A204.1 (cell line): ENCODE data around the gene ELFN2.
"Not testable (repeated sequence)": the region's sequence is repeated elsewhere in the genome, so short reads cannot be mapped to it uniquely, and the experiment has no call there.

ENCODE experiments used
- FAIRE-seq: peaks from 2 replicates; lab custom pipeline; 2012; peaks lifted over from hg19 to GRCh38; lab: Jason Lieb, UNC

Gene ELFN2

DNA sequence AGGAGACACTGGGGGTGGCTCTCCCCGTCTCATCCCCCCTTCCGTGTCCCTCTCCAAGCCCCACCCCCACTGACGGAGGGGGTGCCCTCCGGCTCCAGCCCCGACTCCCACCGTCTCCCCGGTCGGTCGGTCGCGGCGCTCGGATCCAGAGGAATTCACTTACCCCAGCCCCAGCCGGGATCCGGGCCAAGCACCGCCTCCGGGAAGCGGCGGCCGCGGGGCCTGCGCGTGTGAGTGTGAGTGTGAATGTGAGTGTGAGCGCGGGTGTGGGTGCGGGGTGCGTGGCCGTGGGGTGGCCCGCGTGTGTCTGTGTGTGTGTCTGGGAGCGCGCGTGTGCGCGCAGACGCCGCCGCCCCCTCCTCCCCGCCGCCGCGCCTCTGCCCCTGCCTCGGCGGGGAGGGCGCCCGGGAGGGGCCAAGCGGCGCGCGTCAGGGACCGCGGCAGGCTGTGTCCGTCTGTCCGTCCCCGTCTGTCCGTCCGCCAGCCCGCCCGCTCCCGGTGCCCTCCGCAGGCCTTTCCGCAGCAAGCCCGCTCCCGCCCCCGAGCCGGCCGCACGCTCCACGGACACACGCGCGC is at the start of gene ELFN2:
Gene ELFN2 (minus strand): TSS at position 345 of the 576 bp plus-strand sequence. CDS start 51,945 bp downstream, outside the sequence.
- no peak for FAIRE-seq

GRCh38 chr22:37476389-37477329 is 49.4 kb upstream of the ELFN2 start:
- FAIRE-seq = no peak

- no peak for FAIRE-seq
These were observed 47.3 kb upstream of the ELFN2 start for GRCh38 chr22:37474447-37475090.

DNA sequence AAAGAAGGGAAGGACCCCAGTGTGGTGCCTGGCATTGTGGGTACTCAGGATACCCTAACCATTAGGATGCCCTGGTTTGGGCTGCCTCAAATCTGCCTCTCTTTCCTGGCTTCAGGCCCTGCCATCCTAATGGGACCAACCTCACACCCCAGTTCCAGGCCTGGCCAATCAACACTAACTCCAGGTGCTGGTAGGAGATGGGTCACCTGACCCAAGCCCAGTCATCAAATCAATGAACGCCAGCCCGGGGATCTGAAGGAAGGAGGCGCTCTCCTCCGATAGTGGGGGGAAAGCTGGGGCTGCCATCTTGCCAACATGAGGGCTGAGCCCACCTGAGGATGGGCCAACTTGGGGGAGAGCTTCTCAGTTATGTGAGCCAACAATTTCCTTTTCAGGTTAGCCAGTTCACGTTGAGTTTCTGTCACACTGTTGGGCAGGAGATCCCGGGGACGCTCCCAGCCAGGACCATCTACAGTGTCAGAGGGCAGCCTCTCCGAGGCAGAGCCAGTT is 46.2 kb upstream of the ELFN2 start:
- no peak for FAIRE-seq

DNA sequence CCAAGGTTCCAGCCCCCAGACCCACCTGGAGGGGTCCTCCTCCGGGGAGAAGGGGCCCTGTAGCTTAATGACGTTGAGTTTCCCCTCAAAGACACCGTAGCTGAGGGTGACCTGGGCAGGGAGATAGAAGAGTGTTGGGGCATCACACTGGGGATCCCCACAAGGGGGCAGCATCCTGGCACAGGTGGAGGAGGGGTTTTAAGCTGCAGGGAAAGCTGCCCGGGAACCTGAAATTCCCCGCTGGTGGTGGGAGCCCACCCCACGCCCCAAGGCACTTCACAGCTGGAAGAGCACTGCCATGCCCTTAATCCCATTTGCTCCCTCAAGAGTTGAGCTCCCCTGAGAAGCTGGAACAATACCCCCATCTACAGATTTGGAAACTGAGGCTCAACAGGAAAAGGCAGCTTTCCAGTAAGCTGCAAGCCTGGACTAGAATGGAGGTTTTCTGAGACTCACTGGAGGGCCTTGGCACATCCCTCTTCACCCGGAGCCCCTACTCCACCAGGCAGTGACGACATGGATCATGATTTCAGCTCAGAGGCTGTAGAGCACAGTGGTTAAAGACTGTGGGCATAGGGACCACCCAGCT is 45.2 kb upstream of the ELFN2 start:
- FAIRE-seq = no peak

DNA sequence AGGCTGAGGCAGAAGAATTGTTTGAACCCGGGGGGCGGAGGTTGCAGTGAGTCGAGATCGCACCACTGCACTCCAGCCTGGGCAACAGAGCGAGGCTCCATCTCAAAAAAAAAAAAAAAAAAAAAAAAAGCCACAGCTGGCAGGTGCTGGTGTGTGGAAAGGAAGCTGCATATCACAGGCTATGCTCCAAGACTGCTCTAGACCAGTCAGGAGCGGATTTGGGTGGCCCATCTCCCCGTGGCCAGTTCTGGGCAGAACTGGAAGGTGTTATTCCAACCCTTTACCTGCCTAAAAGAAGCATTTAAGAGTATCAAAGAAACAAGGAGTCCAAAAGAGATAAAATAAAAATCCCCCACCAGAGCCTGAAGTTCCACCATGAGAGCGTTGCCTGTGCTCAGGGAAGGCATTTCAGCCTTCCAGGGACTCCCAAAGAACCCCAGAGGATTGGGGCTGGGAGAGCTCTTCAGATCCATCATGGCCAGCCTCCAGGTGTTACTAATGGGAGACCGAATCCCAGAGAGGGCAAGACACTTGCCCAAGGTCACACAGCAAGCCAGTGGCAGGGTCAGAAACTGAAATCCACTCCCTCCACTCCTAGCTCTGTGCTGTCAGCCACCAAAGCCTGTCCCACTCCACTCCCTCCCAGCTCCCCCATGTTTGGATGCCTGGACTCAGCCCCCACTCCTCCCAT is 44.6 kb upstream of the ELFN2 start:
- FAIRE-seq = no peak

GRCh38 chr22:37470087-37470445 is 42.8 kb upstream of the ELFN2 start:
- no peak for FAIRE-seq

DNA sequence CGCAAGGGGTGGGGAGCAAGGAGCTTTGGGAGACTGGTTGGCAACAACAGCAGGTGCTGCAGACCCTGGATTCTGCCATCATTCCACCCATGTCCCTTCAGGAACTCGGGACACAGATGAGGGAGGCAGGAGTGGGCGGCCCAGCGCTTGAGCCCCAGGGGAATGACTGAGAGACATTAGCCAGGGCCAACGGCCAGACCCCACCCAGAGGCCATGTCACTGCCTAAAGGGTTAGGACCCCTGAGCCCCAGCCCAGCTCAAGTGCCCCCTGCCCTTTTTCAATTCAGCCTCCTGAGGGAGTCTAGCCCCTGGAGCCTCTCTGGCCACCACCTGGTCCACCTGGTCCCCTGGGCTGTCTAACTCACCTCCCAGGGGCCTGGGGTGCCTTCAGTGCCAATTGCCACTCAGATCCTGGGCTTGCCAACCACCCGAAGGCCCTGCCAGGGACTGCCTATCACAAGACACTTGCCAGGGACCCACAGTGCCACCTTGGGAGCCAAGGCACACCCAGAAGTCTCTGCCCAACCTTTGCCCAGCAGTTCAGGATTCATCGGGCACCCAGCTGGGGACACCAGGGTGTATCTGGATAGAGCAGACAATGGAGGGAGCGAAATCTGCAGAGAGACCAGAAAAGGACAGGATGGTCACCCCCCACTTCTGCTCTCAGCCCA is 42.3 kb upstream of the ELFN2 start:
- FAIRE-seq = no peak

DNA sequence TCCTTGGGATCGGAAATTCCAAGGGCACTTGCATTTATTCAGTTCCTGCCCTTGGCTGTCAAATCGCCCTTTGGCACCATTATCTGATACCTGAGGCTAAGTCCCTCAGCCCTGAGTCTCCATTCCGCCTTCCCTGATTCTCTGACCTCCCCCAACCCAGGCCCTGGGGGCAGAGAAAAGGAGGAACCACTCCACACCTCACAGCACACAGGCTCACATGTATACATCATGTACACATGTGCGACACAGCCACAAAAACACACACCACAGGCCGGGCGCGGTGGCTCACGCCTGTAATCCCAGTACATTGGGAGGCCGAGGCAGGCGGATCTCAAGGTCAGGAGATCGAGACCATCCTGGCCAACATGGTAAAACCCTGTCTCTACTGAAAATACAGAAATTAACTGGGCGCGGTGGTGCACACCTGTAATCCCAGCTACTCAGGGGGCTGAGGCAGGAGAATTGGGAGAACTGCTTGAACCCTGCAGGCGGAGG is 41.0 kb upstream of the ELFN2 start:
- not testable (repeated sequence) for FAIRE-seq

DNA sequence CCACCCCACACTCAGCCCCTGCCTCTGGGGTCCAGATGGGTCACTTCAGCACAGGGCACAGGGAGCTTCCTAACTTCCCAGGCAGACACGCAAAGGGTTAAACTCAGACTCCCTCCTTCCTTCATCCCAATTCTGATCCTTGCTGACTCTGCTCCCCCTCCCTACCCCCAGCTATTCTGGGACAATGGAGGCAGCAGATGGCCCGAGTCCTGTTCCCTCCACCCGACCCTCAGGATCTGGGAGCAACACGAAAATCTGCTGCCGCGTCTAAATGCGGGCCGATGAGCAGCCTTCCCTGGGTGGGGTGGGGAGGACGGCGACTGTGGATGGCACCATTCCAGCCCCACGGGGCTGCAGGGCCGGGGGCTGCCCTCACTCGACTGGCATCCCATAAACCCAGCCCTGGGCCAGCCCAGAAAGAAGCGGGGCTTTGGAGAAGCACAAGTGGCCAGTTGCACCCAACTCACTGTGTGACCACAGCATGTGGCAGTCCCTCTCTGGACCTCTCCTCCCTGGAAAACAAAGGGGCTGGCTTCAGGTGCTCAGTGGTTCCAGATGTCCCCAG is 40.2 kb upstream of the ELFN2 start:
- no peak for FAIRE-seq

DNA sequence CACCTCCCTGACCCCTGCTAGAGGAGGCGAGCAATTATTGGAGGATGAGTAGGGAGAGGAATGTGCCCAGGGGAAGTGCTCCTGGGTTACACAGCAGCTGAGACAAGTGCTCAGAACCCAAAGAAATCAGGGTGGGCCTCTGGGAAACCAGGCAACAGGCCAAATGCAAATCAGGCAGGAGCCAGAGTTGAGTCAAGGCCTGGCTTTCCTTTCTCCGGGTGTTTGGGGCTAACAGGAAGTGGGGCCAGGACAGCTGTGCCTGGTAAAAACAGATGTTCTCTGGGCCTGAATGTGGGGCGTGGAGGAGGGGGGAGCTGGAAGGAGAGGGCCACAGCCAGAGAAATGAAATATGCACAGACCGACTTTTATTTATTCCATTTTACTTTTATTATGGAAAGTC is 36.9 kb upstream of the ELFN2 start:
- FAIRE-seq = no peak

DNA sequence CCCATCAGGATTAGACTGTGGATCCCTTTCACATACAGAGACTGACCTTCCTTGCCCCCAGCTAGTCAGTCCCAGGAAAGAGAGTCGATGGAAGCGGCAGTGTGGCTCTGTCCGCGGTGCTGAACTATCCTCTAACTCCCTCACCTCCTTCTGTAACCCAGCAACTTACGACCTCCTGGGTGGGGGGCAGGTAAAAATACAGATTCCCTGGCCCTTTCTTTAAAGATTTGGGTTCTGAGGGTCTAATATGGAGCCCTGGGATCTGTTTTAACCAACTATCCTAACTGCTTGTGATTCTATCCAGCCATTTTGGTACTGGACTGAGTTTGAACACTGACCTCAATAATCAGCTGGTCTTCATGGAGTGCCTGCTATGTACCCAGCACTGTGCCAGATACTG is 35.7 kb upstream of the ELFN2 start:
- no peak for FAIRE-seq

DNA sequence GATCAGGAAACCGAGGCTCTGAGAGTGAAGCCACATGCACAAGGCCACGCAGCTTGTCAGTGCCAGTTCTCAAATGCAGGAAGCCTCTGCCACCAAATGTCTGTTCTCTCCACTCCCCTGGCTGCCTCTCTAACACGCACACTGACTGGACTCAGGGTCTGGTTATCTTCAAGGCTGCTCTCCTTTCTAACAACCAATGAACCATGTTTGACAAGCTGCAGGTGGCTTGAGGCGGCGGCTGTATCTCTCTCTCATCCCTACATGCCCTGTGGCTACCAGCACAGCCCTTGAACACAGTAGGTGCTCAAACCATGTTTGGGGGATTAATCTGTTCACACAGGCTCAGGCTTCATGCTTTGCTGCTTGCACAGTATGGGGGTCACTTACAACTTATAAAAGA is 35.2 kb upstream of the ELFN2 start:
- no peak for FAIRE-seq

GRCh38 chr22:37461961-37462360 is 34.7 kb upstream of the ELFN2 start:
- no peak for FAIRE-seq

DNA sequence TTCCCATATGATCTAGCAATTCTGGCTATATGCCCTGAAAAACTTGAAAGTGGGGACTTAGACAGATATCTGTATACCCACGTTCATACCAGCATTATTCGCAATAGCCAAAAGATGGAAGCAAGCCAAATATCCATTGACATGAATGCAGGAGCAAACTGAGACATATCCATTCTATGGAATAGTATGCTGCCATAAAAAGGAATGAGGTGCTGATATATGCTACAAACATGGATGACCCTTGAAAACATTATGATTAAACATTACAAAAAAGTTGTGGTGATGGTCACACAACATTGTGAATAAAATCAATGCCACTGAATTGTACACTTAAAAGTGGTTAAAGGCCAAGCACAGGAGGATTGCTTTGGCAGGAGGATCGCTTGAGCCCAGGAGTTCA is 33.4 kb upstream of the ELFN2 start:
- no peak for FAIRE-seq

DNA sequence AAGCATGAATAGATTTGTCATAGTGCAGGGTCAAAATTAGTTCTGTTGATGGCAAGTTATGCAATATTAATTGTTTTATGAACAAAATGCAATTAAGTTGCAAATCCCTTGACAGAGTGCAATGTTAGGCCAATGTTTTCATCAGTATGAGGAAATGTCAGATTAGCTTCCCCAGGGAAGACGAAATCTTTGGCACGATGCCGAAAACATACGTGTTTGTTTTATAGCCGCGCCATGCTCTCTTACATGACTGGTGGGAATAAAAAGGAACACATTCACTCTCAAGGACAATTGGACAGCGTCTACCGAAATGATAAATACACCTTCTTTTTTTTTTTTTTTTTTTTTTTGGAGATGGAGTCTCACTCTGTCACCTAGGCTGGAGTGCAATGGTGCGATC is 31.9 kb upstream of the ELFN2 start:
- FAIRE-seq = no peak

DNA sequence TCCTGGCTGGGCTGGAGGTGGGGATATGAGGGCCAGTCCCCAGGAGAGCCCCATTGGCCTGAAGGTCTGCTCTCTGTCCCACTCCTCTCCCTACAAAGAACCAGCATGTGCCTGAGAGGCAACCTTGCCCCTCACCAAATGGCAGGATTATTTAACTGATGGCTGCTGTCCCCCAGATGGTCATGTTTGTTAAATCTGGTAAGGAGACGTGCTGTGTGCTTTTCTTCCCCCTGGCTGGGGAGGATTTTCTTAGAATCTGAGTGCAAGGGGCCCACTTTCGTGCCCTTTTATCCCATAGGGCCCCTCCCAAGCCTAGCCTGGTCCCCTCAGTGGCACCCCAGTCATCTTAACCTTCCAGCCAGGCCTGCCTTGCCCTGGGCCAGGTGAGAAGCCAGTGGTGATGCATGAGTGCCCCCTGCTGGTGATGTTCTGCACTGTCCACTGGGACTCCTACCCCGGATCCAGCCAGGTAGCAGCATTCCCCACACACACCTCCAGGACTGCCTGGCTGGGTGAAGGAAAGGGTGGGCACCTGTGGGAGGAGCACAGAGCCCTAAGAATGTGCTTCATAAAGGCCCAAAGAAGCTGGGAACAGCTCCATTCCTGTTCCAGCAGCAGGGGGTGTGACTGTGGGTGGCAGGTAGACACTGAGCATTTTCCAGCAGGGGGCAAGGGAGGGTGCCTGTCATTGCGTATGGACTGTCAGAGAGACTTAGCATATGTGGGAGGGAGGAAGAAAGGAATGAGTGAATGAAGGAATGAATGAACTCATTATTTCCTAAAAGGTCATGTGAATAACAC is 30.0 kb upstream of the ELFN2 start:
- FAIRE-seq = no peak

DNA sequence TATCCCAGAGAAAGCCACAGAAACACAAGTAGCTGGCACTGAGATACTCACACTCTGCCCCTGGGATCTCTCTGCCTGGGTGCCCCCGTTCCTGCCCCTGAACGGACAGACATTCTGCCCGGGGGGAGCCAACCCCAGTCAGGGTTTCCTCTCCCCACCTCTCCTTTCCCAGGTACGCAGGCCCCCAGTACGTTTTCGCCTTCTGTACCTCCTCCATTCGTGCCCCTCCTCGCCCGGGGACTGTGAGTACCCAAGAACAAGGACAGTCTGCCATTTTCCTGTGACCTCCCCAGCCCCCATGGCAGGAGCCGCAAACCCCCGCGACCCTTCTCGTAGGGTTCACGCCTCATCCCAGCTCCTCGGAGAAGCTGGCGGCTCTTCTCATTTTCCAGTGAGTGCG is 29.1 kb upstream of the ELFN2 start:
- no peak for FAIRE-seq

DNA sequence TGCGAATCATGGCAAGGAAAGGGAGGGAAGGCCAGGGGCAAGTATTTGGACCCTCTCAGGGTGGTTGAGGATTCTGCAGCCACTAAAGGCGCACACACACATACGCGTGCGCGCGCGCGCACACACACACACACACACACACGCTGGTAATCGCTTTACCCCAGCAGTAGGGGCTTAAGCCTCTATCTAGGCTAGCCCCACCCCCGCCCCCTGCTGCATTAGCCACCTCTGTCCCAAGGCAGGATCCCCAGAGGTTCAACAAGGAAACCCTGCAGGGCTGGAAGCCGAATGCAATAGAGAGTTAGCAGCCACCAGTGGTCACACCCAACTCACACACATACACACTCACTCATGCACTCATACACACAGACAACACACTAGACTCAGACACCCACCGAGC is 28.6 kb upstream of the ELFN2 start:
- no peak for FAIRE-seq
